ENCODE results near the gene MB21D2.

The MB21D2 gene

DNA sequence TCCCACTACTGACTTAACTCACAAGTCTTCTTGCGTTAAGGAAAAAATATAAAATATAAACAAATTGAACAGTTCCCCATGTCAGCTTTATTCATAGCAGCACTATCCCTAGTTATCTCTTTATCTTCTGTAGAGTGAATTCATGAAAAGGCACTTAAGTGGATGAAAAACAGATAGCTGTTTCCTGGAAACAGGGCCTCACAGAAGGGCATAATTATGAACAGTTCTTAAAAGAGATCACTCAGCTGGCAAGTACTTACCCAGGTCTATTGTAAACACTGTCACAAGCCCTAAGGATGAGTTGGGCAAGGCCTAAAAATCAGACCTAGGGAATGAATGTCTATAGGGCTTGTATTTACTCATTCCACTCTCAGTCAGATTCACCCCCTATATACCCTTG lies 10.7 kb downstream of the MB21D2 start:
- peaks cover 5% of the 10 kb centered on the region; the same call in 1 of the 2 replicates for H3K9me3 ChIP-seq (ENCODE audit: insufficient read depth, low read depth, low read length)
- no peaks in the 10 kb centered on the region for H3K27me3 ChIP-seq (ENCODE audit: insufficient read depth, low read length, poor library complexity, severe bottlenecking)
- H3F3A ChIP-seq (ENCODE audit: low read depth), result no peaks in the 10 kb centered on the region
- H3K4me1 ChIP-seq (ENCODE audit: insufficient read depth, low read length, poor library complexity, severe bottlenecking), result no peaks in the 10 kb centered on the region
- H3K36me3 ChIP-seq (ENCODE audit: insufficient read depth, low read length), result no peaks in the 10 kb centered on the region
- 0 out of 2 replicates have a peak, but pooled peaks cover 3% of the 10 kb centered on the region for H3K79me2 ChIP-seq (ENCODE audit: insufficient read depth, low read length)
- H3K4me2 ChIP-seq (ENCODE audit: low read depth, low read length, poor library complexity, severe bottlenecking), result no peak overlapping the region
- no peaks in the 10 kb centered on the region for H3K9me2 ChIP-seq (replicated peaks; ENCODE audit: low read depth, low read length)
- H3K4me3 ChIP-seq (ENCODE audit: low read length, poor library complexity, severe bottlenecking), result no peak overlapping the region
- no peak overlapping the region for H2AFZ ChIP-seq (ENCODE audit: low read length)
- no peaks in the 10 kb centered on the region for H4K20me1 ChIP-seq (ENCODE audit: insufficient read depth, low read length, poor library complexity, severe bottlenecking)
- TF ChIP-seq, protein P1, sequence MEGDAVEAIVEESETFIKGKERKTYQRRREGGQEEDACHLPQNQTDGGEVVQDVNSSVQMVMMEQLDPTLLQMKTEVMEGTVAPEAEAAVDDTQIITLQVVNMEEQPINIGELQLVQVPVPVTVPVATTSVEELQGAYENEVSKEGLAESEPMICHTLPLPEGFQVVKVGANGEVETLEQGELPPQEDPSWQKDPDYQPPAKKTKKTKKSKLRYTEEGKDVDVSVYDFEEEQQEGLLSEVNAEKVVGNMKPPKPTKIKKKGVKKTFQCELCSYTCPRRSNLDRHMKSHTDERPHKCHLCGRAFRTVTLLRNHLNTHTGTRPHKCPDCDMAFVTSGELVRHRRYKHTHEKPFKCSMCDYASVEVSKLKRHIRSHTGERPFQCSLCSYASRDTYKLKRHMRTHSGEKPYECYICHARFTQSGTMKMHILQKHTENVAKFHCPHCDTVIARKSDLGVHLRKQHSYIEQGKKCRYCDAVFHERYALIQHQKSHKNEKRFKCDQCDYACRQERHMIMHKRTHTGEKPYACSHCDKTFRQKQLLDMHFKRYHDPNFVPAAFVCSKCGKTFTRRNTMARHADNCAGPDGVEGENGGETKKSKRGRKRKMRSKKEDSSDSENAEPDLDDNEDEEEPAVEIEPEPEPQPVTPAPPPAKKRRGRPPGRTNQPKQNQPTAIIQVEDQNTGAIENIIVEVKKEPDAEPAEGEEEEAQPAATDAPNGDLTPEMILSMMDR (conservative IDR thresholded peaks at IDR 0.05; ENCODE audit: low read length), result no peak
- no peak for TF ChIP-seq EZH2phosphoT487 (IDR thresholded peaks at IDR 0.05; ENCODE audit: borderline replicate concordance)
- no peak overlapping the region for H3K9ac ChIP-seq (ENCODE audit: low read depth, low read length, poor library complexity, severe bottlenecking)

GRCh38 chr3:192905980-192906678 lies 11.5 kb downstream of the MB21D2 start:
- Histone ChIP-seq H2AFZ (ENCODE audit: low read length) (no peak overlapping the region), H3K4me1 (ENCODE audit: insufficient read depth, low read length, poor library complexity, severe bottlenecking) (no peaks in the 10 kb centered on the region), H3K9ac (ENCODE audit: low read depth, low read length, poor library complexity, severe bottlenecking) (no peak overlapping the region), H3K4me3 (ENCODE audit: low read length, poor library complexity, severe bottlenecking) (no peak overlapping the region), H3K27me3 (ENCODE audit: insufficient read depth, low read length, poor library complexity, severe bottlenecking) (no peaks in the 10 kb centered on the region), H3K9me2 (replicated peaks; ENCODE audit: low read depth, low read length) (no peaks in the 10 kb centered on the region), H3F3A (ENCODE audit: low read depth) (no peaks in the 10 kb centered on the region), H4K20me1 (ENCODE audit: insufficient read depth, low read length, poor library complexity, severe bottlenecking) (no peaks in the 10 kb centered on the region), H3K36me3 (ENCODE audit: insufficient read depth, low read length) (no peaks in the 10 kb centered on the region), H3K4me2 (ENCODE audit: low read depth, low read length, poor library complexity, severe bottlenecking) (no peak overlapping the region), H3K9me3 (ENCODE audit: insufficient read depth, low read depth, low read length) (peaks cover 5% of the 10 kb centered on the region; the same call in 1 of the 2 replicates), H3K79me2 (ENCODE audit: insufficient read depth, low read length) (0 out of 2 replicates have a peak, but pooled peaks cover 3% of the 10 kb centered on the region)
- no peak for TF ChIP-seq EZH2phosphoT487 (IDR thresholded peaks at IDR 0.05; ENCODE audit: borderline replicate concordance)
- TF ChIP-seq, protein P1 (conservative IDR thresholded peaks at IDR 0.05; ENCODE audit: low read length), result no peak

- Histone ChIP-seq H3K9me3 (ENCODE audit: insufficient read depth, low read depth, low read length) (peaks cover 5% of the 10 kb centered on the region; the same call in 1 of the 2 replicates), H2AFZ (ENCODE audit: low read length) (no peak overlapping the region), H3K79me2 (ENCODE audit: insufficient read depth, low read length) (0 out of 2 replicates have a peak, but pooled peaks cover 3% of the 10 kb centered on the region), H3K36me3 (ENCODE audit: insufficient read depth, low read length) (no peaks in the 10 kb centered on the region), H3K4me1 (ENCODE audit: insufficient read depth, low read length, poor library complexity, severe bottlenecking) (peaks cover 1% of the 10 kb centered on the region), H3K4me2 (ENCODE audit: low read depth, low read length, poor library complexity, severe bottlenecking) (no peak overlapping the region), H3K4me3 (ENCODE audit: low read length, poor library complexity, severe bottlenecking) (no peak overlapping the region), H3K9me2 (replicated peaks; ENCODE audit: low read depth, low read length) (no peaks in the 10 kb centered on the region), H3K9ac (ENCODE audit: low read depth, low read length, poor library complexity, severe bottlenecking) (no peak overlapping the region), H3F3A (ENCODE audit: low read depth) (no peaks in the 10 kb centered on the region), H4K20me1 (ENCODE audit: insufficient read depth, low read length, poor library complexity, severe bottlenecking) (no peaks in the 10 kb centered on the region), H3K27me3 (ENCODE audit: insufficient read depth, low read length, poor library complexity, severe bottlenecking) (no peaks in the 10 kb centered on the region)
- TF ChIP-seq EZH2phosphoT487 (IDR thresholded peaks at IDR 0.05; ENCODE audit: borderline replicate concordance), result no peak
- TF ChIP-seq, protein P1 (conservative IDR thresholded peaks at IDR 0.05; ENCODE audit: low read length), result no peak
Measured at GRCh38 chr3:192904632-192905289, 12.9 kb downstream of the MB21D2 start.

Measured in Loucy (cell line).